Glomerular endothelial cell (primary cell): Measurements from ENCODE around the gene FAM168A. TPM values are rescaled to one million over a fixed set of nuclear protein-coding genes. Genes with fewer than 3 reads are reported as not detected.
"Not testable (repeated sequence)": the region's sequence is repeated elsewhere in the genome, so short reads cannot be mapped to it uniquely, and the experiment has no call there.

Source experiments
- DNase-seq: peaks from one replicate; pipeline ENCODE4 v3.0.0-alpha.2; 2011; ENCODE audit warnings: low read depth, low spot score; ENCODE audit errors: extremely low read depth
- total RNA-seq: library from RNA; depleted of rRNA; stranded (reverse); fragments of >200 nt; gene quantifications from 2 replicates; pipeline ENCODE4 v1.2.3, GENCODE V29; 2015

Gene FAM168A
- total RNA-seq, 1 donor from 2014 or later: 20.4 TPM

GRCh38 chr11:73596547-73596946 lies 1.4 kb downstream of the FAM168A start:
- no peak for DNase-seq

GRCh38 chr11:73592640-73593039 lies 5.3 kb downstream of the FAM168A start:
- no peak for DNase-seq

GRCh38 chr11:73591743-73592142 lies 6.2 kb downstream of the FAM168A start:
- no peak for DNase-seq

- DNase-seq: no peak
Measured at GRCh38 chr11:73590991-73591390, 6.9 kb downstream of the FAM168A start.

GRCh38 chr11:73586791-73587190 lies 11.1 kb downstream of the FAM168A start:
- no peak for DNase-seq

GRCh38 chr11:73585834-73586575 lies 11.9 kb downstream of the FAM168A start:
- DNase-seq: no peak

GRCh38 chr11:73584831-73585230 lies 13.1 kb downstream of the FAM168A start:
- no peak for DNase-seq

- no peak for DNase-seq
Measured at GRCh38 chr11:73582653-73583052, 15.3 kb downstream of the FAM168A start.

GRCh38 chr11:73580749-73581148 lies 17.2 kb downstream of the FAM168A start:
- not testable (repeated sequence) for DNase-seq

GRCh38 chr11:73579641-73580434 lies 18.1 kb downstream of the FAM168A start:
- DNase-seq: no peak

- DNase-seq: no peak
Measured at GRCh38 chr11:73578592-73579185, 19.2 kb downstream of the FAM168A start.

- DNase-seq: no peak
Measured at GRCh38 chr11:73577496-73577917, 20.4 kb downstream of the FAM168A start.

GRCh38 chr11:73576185-73576614 lies 21.7 kb downstream of the FAM168A start:
- no peak for DNase-seq

- not testable (repeated sequence) for DNase-seq
Measured at GRCh38 chr11:73571982-73572381, 25.9 kb downstream of the FAM168A start.

- DNase-seq: no peak
Measured at GRCh38 chr11:73570415-73571114, 27.3 kb downstream of the FAM168A start.

GRCh38 chr11:73566977-73567755 lies 30.7 kb downstream of the FAM168A start:
- no peak for DNase-seq

GRCh38 chr11:73566422-73566821 lies 31.5 kb downstream of the FAM168A start:
- DNase-seq: no peak

- DNase-seq: no peak
Measured at GRCh38 chr11:73565804-73566203, 32.1 kb downstream of the FAM168A start.

- no peak for DNase-seq
Measured at GRCh38 chr11:73564903-73565302, 33.0 kb downstream of the FAM168A start.

- DNase-seq: no peak
Measured at GRCh38 chr11:73563539-73564200, 34.2 kb downstream of the FAM168A start.
